HG03571 (cell line): ENCODE results near the gene ZNF330.
"Not testable (repeated sequence)": the region's sequence is repeated elsewhere in the genome, so short reads cannot be mapped to it uniquely, and the experiment has no call there.

ENCODE experiments used
- ATAC-seq: cut with Tn5 transposase; IDR thresholded peaks from one replicate; pipeline ENCODE4 v1.9.1; 2021; ENCODE audit not compliant: unreplicated experiment

The ZNF330 gene

DNA sequence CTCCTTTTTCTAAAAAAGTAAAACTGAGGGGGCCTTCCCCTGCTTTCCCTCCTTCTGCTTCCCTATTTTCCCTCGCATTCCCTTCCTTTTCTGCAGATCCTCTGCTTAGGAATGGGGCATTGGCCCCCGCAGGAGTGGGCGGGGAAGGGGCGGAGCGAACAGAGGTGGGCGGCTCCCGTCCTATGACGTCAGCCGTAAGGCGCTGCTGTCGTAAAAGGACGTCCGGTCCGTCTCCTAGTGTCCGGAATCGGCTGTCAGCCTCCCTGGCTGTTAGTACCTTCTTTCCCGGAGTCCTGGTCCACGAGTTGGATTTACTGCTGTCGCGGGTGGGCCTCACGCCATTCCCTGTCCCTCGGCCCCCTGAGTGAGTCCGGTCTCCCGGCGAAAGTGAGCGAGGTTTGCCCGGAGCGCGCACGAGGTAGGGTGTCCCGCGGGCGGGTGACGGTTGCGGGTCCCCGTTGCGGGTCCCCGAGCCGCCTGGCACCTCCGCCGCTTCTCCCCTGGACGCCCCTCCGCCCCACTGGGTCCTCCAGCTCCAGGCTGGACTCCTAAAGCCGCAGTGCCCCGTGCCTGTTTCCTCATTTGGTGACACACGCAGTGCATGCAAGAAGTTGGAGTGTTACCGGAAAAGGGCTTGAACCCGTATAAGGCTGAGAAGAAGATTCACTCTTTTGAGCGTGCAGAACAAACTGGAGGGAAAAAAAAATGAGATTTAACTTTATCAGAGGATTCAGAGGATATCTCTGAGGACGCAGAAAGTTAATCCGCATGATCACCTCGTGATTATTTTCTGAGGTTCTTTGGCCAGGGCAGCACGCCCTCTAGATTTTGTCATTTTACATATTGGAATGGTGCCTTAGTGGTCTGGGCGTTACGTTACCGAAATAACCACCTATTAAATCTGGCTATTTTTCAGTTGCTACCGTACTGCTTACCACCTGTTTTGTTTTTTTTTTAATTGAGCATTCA lies at the start of gene ZNF330:
Gene ZNF330 (plus strand): TSS at position 205 of the 969 bp plus-strand sequence. CDS start 1,477 bp downstream, outside the sequence.
- ATAC-seq = peak; percentile 91

DNA sequence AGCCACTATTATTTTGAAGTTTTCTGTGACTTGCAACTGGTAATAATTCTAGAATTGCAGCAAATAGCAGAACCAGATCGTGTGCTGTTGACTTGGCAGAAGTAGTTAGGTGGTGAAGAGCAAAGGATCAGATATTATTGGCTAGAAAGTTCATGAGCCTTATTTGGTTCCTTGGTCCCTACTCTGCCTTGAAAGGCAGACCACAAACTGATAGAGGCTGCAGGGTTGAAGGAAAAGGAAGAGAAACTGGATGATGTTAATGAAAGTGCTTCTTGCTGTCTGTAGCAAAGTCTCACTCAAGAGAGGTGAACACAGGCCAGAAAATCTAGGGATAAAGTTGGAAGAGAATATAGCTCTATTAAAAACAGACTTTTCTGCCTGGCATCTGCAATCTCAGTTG lies 46.2 kb upstream of the ZNF330 start:
- no peak for ATAC-seq

DNA sequence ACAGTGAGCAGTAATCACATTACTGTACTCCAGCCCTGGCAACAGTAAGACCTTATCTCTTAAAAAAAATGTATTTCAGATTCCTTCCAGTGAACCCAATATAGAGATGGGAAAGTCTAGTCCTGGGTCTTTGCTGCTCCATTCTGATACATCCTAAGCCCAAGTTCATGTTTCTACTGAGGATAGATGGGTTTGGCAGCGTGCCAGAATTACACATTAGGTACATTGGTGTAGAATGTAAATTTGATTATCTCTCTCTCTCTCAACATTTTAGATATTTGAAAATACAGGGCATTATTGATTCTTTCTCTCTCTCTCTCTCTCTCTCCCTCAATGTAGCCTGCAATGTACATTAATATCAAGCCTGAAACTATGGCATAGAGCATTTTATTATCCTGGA lies 43.5 kb upstream of the ZNF330 start:
- ATAC-seq = no peak

DNA sequence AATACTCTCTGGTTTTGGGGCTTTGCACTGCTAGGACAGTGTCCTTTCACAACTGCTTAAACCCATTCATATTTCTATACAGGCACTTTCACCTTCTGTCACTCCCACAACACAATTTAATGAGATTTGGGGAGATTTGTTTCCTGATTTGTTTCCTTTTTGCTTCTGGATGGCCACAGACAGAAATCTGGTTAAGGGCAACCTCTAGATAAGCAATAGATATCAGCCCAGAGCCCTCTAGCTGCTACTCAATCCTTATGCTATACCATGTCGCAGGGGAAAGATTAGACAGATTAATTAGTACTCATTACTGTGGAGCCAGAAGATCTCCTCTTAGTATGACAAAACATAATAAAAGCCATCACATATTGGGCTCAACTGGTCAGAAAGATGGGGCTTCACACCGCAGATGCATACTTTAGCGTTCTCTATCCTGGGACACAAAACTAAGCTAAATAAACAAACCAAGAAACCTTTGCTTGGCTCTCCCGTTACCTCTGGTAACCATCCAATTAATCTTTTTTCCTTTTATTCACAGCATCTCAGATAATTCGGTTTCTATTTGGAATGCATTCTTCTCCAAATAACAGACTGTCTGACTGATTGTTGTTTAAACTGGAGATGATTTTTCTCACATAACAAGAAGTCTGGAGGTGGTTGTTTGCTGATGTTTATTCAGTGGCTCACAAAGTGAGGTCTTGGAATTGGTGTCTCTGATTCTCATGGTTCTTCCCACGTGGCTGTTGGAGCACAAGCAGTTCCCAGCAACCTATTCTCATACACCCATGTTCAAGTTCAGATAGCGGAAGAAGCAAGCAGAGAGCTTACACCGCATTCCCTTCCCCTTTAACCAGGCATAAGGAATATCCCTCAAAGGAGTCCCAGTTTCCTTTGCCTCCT lies 41.0 kb upstream of the ZNF330 start:
- ATAC-seq = no peak

DNA sequence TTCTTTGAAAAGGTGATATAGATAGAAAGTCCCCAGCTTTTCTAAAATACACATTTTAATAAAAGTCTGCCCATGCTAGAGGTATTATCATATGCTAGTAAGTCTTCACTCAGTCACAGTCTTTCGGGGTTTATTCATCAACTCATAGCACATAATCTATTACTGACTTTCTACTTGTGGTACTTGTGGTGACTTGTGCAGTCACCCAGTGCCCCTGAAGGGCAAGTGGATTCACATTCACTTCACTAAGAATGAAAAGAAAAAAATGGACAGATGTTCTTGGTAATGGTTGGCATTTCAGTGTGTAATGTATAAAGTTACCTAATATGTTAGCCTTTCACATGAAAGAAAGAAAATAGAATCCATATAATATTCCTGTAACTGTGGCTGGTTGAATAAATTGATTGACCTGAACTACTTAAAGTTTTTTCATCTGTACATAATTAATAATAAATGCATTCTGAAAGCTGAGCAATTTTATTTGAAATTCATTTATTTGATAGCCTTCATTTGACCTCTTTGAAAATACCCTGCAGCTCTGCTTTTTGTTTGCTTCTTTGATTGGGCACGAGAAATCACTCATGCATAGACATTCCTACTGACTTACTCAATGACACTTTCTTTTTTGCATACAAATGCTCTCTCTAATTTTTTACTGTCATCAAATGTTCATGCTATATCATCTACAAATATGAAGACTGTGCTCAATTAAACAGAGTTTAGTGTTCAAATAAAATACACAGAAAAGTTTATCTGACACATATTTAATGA lies 39.5 kb upstream of the ZNF330 start:
- no peak for ATAC-seq

DNA sequence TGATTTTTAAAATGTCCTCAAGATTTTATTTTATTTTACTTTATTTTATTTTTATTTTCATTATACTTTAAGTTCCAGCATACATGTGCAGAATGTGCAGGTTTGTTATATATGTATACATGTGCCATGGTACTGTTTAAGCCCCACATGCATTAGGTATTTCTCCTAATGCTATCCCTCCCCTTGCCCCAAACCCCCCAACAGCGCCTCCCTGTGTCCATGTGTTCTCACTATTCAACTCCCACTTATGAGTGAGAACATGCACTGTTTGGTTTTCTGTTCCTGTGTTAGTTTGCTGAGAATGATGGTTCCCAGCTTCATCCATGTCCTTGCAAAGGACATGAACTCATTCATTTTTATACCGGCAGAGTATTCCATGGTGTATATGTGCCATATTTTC lies 37.2 kb upstream of the ZNF330 start:
- not testable (repeated sequence) for ATAC-seq

DNA sequence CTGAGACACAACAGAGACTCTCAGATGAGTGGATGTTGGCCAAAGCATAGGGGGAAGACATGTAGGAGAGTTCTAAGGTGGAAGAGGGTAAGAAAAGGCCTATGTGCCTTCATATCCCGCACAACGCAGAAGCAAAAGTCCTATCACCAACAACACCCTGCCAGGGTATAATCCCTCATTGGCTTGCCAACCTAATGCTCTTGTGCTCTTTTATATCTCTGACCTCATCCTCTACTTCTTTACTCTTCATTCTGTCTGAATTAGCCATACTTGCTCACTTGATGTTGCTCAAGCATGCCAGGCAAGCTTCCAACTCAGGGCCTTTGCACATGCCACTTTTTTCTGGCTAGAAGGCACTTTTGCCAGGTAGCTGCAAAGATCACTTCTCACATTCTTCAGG lies 28.1 kb upstream of the ZNF330 start:
- ATAC-seq = no peak

DNA sequence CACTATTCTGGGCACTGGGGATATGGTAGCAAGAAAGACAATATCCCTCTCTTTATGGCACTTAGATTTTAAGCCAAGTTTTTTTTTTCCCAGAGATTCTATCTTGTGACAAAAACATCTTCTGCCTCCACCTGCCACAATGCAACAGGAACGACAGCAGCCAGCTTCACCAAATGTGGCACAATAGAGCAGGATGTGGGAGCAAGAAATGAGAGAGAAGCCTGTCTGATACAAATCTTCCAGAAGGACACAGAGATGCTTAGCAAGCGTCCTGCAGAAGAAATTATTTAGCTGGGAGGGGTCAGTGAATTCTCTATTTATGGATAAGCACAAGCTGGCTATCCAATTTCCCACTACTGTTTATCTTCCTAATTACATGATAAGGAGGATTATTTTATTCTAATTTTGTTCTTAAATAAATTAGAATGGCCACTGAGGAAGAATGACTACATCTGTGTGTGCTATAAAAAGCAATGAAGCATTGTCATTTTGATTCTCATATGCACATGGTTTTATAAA lies 27.1 kb upstream of the ZNF330 start:
- ATAC-seq = no peak

DNA sequence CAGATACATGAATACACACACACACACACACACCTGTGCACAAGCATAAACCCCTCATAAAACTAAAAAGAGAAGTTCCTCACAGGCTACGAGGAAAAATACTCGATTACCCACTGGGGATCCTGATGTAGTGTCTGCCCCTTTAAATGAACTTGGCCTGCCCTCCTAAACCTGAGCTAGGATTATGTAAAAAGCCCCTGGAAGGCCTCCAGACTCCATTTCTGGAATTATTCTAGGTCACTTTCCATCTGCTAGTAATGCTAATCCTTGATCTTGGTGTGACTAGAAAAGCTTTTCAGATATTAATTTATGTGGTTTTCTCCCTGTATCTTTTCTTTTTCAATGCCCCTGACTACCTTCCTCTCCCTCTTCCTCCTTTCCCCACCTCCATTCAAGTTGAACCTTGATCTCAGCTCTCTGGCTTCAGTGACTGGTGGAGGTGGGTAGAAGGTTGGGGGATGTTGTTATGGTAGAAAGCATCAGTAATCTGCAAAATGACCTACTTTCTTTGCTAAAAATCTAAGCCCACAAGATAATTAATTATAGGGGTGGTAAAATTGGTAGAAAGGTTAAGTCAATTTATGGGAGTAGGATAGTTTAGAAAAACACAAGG lies 25.5 kb upstream of the ZNF330 start:
- no peak for ATAC-seq

DNA sequence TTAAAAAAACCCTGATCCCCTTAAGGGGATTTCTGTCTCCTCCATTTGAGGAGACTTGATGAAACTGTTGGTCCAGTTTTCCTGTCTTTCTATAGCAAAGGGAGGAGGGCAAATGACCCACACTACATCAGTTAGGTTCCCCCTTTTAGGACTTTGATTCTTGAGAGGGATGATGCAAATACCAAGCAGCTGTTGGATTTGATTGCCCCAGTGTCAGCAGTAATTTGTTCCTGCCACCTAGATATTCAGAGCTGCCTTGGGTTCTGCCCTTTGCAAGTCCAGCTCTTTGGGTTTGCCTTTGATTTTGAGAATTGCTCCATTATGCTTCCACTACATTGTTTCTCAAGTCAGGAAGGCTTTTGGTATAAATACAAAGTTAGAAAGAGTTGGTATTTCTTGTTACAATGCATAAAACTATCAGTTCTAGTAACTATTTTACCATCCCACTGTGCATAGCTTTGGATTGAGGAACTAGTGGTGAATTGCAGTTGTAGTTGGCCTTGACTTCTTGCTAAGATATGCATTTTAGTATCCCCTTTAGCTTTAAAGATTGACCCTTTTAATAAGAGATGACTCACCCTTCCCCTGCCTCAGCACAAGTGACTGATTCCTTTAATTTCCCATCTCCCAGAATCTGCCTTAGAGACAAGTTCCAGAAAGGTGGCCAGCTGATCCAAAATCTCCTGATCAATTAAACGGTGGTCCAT lies 24.3 kb upstream of the ZNF330 start:
- ATAC-seq = no peak

DNA sequence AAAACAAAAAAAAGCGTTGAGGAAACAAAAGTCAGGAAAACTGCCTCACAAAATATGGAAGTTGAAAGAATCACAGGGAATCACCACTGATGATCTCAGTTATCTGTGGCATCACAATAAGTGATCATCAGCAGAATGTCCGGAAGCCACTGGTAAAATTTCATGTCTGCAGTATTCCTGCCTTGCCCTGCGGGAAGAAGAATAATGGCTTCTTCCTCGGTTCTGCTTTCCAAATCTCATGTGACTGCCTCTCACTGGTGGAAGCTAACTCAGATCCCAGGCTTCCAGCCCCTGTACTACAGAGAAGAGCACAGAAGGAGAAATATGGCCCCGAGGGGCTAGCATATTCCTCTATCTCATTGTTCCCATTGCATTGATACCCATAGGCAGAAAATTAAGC lies 12.7 kb upstream of the ZNF330 start:
- no peak for ATAC-seq

DNA sequence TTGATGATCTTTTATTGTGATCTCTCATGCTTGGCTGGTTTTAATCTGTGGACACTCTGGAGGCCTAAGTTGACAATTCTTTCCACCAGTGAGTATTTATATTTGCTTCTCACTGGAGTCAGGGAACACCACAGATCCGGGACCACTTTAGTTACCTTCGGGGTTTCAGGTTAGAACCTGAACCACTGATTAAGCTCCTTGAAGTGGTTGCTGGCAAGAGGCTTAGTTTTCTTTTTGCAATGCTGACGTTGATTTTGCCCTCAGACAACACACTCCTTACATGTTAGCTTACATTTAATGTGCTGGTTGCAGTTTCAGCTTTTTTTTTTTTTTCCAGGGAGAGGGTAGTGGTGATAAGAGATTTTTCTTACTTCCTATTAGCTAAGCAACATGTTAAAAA lies 10.5 kb upstream of the ZNF330 start:
- ATAC-seq = no peak

DNA sequence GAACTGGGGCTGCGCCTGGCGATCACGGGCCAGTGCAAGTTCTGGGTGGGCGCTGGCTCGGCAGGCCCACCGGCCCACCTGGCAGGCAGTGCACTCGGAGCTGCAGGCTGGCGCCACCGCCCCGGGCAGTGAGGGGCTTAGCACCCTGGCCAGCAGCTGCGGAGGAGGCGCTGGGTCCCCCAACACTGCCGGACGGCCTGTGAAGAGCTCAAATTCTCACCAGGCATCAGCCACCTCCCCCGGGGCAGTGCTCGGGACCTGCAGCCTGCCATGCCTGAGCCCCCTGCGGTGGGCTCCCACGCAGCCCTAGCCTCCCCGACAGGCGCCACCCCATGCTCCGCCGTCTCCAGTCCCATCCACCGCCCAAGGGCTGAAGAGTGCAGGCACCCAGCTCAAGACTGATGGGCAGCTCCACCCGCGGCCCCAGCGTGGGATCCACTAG lies 7.1 kb upstream of the ZNF330 start:
- no peak for ATAC-seq

DNA sequence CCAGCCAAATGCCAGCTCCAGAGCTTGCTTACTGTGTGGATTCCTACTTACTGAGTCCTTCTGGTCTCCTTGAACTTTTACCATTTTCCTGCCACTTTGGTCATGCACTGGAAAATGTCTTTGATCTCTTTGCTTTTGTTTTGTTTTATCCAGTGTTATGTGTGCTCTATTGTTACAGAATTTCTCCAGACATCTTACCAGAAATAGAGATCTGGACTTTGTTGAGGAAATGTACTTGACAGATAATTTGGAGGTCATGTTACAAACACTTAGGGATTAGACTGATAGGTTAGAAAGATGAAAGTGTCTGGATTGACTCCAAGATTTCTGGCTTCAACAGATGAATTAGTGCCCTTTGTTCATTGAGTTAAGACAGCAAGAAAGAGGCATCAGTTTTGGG lies 5.7 kb upstream of the ZNF330 start:
- ATAC-seq = no peak

DNA sequence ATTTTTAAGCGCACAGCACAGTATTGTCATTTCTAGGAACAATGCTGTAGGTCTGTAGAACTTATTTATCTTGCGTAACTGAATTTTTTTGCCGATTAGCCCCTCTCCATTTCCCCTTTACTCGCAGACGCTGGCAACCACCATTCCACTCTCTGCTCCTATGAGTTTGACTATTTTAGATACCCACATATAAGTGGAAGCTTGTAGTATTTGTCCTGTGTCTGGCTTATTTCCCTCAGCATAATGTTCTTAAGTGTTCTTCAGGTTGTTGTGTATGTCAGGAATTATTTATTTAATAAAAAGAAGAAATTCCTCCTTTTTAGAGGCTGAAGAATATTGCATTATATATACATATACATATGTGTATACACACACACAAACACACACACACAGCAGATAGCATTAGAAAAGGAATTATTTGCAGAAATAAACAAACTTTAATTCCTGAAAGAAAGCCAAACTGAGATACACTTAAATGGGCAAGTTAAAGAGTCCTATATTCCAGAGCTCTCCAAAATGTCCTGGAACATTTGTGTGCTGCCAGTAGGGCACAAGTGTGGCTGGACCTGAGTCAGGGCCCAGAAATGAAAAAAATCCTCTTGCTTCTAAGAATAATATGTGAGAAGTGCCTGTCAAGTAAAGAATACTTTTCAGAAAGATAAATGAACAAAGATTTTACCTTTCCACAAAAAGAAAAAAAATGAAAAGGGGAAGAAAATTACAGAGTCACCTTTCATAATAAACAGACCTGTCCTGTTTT lies 4.5 kb upstream of the ZNF330 start:
- no peak for ATAC-seq

DNA sequence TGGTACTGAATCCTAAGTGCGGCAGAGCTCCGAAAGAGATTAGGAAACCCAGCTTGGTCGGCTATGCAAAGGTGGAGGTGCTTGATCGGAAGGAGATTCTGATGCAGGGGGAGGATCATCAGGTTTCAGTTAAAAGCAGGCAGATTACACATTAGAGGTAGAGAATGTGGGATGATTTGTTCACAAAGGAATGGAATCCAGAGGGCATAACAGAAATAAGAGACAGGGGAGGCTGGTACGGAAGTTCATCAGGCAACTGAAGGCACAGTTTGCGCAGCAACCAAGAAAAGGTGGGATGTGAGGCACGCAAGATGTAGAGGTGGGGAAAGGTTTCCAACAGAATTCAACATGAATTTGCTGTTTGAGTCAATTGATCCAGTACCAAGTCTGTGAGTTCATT lies 424 bp upstream of the ZNF330 start:
- ATAC-seq = peak; percentile 14

DNA sequence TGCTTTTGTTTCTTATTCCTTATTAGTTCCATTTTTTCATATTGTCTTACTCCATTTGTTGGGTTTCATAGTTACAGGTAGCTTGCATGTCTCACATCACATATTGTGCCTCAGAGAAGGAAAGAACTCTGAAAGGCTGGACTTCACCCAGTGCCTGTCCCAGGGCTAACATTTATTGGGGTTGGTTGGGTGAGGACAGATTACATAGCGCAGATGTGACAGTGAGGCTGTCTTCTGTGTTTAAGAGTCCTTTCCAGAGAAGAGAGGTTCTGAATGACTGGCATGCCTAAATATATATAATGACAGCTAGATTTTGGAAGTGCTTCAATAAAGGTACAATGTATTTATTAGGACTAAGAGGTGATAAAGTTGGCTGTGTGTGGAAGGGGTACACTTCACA lies 2.7 kb downstream of the ZNF330 start:
- ATAC-seq = no peak

DNA sequence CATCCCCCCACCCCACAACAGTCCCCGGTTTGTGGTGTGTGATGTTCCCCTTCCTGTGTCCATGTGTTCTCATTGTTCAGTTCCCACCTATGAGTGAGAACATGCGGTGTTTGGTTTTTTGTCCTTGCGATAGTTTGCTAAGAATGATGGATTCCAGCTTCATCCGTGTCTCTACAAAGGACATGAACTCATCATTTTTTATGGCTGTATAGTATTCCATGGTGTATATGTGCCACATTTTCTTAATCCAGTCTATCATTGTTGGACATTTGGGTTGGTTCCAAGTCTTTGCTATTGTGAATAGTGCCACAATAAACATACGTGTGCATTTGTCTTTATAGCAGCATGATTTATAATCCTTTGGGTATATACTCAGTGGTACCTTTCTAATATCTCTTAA lies 6.6 kb downstream of the ZNF330 start:
- ATAC-seq = not testable (repeated sequence)
